MCF 10A (cell line): ENCODE data around the gene RBM15B. TPM values are rescaled to one million over a fixed set of nuclear protein-coding genes. Genes with fewer than 3 reads are reported as not detected.
"Not testable (repeated sequence)": the region's sequence is repeated elsewhere in the genome, so short reads cannot be mapped to it uniquely, and the experiment has no call there.

Source experiments
- BruUV-seq: library from RNA; stranded (reverse); fragments of 400-500 nt; replicated peaks from 2 replicates; lab custom pipeline; 2021; lab: Mats Ljungman, UMichigan
- CTCF ChIA-PET: fragments of 300-600 bp; sonication (Branson Sonifier 250); formaldehyde crosslinking; extraction: SDS; loops from one replicate; lab custom pipeline; 2021; ENCODE audit warnings: antibody characterized with exemption, inconsistent platforms; lab: Yijun Ruan, JAX
- POLR2A ChIA-PET: fragments of 300-600, 350-650 bp; sonication (Branson Sonifier 250); formaldehyde crosslinking; extraction: SDS; loops from one replicate; lab custom pipeline; 2020; ENCODE audit warnings: antibody characterized with exemption, inconsistent platforms; lab: Yijun Ruan, JAX
- DNase-seq: peaks from one replicate; pipeline ENCODE4 v3.0.0-alpha.2; 2018; ENCODE audit not compliant: unreplicated experiment
- H3K27ac Mint-ChIP-seq: one replicate; pipeline ENCODE4 v1.8.0; 2022; ENCODE audit warnings: mild to moderate bottlenecking, low read depth, mixed read lengths; ENCODE audit not compliant: unreplicated experiment
- H3K27me3 Mint-ChIP-seq: one replicate; pipeline ENCODE4 v1.8.0; 2022; ENCODE audit warnings: mixed read lengths; ENCODE audit not compliant: insufficient read depth, unreplicated experiment
- H3K36me3 Mint-ChIP-seq: one replicate; pipeline ENCODE4 v1.8.0; 2022; ENCODE audit warnings: mild to moderate bottlenecking, moderate library complexity, mixed read lengths; ENCODE audit not compliant: insufficient read depth, unreplicated experiment
- H3K4me1 Mint-ChIP-seq: one replicate; pipeline ENCODE4 v1.8.0; 2022; ENCODE audit warnings: mixed read lengths; ENCODE audit not compliant: insufficient read depth, unreplicated experiment
- H3K4me3 Mint-ChIP-seq: one replicate; pipeline ENCODE4 v1.8.0; 2022; ENCODE audit warnings: mild to moderate bottlenecking, moderate library complexity, mixed read lengths; ENCODE audit not compliant: unreplicated experiment
- H3K9me3 Mint-ChIP-seq: one replicate; pipeline ENCODE4 v1.8.0; 2022; ENCODE audit warnings: mixed read lengths; ENCODE audit not compliant: unreplicated experiment
- CTCF ChIP-seq: fragments of 200-600 bp; IDR thresholded peaks from one replicate; pipeline ENCODE4 v1.8.0; 2022; ENCODE audit warnings: antibody characterized with exemption, mild to moderate bottlenecking; ENCODE audit not compliant: unreplicated experiment
- intact Hi-C: fragments of 100-400 bp; cut with micrococcal nuclease; formaldehyde crosslinking; loops from 2 replicates; pipeline ENCODE4 v1.14.1; 2022
- total RNA-seq: library from RNA; stranded (reverse); gene quantifications from 2 replicates; pipeline ENCODE4 v1.2.3, GENCODE V29; 2022

The RBM15B gene
- total RNA-seq, 1 experiment from 2014 or later, result 33.6 TPM

GRCh38 chr3:51361746-51362145 is 29.3 kb upstream of the RBM15B start:
- no TSS peak for BruUV-seq
- Mint-ChIP-seq H3K4me1 (no peaks in the 10 kb centered on the region), H3K27ac (no peak overlapping the region), H3K4me3 (no peak overlapping the region), H3K36me3 (no peaks in the 10 kb centered on the region), H3K27me3 (no peaks in the 10 kb centered on the region), H3K9me3 (no peaks in the 10 kb centered on the region)
- CTCF ChIA-PET, result interaction anchor here (0.6 to 3.7 kb wide), 4 partner anchors 10 to 747 kb away, joined by 4 to 18 read pairs (median 5); no protein-coding TSS in a partner anchor
- no peak for TF ChIP-seq CTCF
- no peak for DNase-seq
- intact Hi-C loops, result no loop called here
- POLR2A ChIA-PET, result interaction anchor here (0.5 kb wide), 1 partner anchor 22 kb away, joined by 3 read pairs; no protein-coding TSS in a partner anchor

- Mint-ChIP-seq H3K27ac (no peak overlapping the region), H3K27me3 (no peaks in the 10 kb centered on the region)
These were observed 28.6 kb upstream of the RBM15B start for GRCh38 chr3:51362476-51362875.

GRCh38 chr3:51368276-51368675 is 22.8 kb upstream of the RBM15B start:
- H3K4me1 Mint-ChIP-seq, H3K36me3 Mint-ChIP-seq, DNase-seq, POLR2A ChIA-PET, H3K4me3 Mint-ChIP-seq, H3K9me3 Mint-ChIP-seq, H3K27ac Mint-ChIP-seq, H3K27me3 Mint-ChIP-seq, BruUV-seq, intact Hi-C loops: not testable (repeated sequence)
- CTCF ChIA-PET, result interaction anchor here (0.5 to 14.1 kb wide), 5 partner anchors 9 to 396 kb away, joined by 3 to 170 read pairs (median 5); no protein-coding TSS in a partner anchor

More at GRCh38 chr3:51362476-51362875, 28.6 kb upstream of the RBM15B start:
- H3K4me3 Mint-ChIP-seq, result no peak overlapping the region
- H3K36me3 Mint-ChIP-seq, result no peaks in the 10 kb centered on the region
- no peak for DNase-seq
- POLR2A ChIA-PET, result no interaction called here
- CTCF ChIA-PET, result interaction anchor here (0.6 to 1.4 kb wide), 2 partner anchors 95 to 262 kb away, joined by 4 to 6 read pairs; no protein-coding TSS in a partner anchor
- intact Hi-C loops, result no loop called here
- no peak for TF ChIP-seq CTCF
- no peaks in the 10 kb centered on the region for H3K4me1 Mint-ChIP-seq
- no peaks in the 10 kb centered on the region for H3K9me3 Mint-ChIP-seq
- no TSS peak for BruUV-seq

GRCh38 chr3:51371943-51372557 is 19.0 kb upstream of the RBM15B start:
- Mint-ChIP-seq H3K36me3 (no peaks in the 10 kb centered on the region), H3K4me1 (no peaks in the 10 kb centered on the region), H3K4me3 (no peak overlapping the region), H3K9me3 (no peaks in the 10 kb centered on the region), H3K27ac (no peak overlapping the region), H3K27me3 (no peaks in the 10 kb centered on the region)
- ChIA-PET POLR2A (interaction anchor here (0.7 to 1.5 kb wide), 3 partner anchors 33 to 756 kb away, joined by 3 to 9 read pairs (median 5); partner anchors contain the start of gene MAPKAPK3), CTCF (interaction anchor here (0.6 to 14.1 kb wide), 37 partner anchors 9 to 1062 kb away, joined by 3 to 170 read pairs (median 4); partner anchors contain the start of gene MAPKAPK3)
- intact Hi-C loops, result loop anchor here (1.0 to 2.0 kb wide), 6 partner anchors 31 to 756 kb away; no protein-coding TSS in a partner anchor
- BruUV-seq, result no TSS peak
- TF ChIP-seq CTCF, result peak; percentile 86
- peak; percentile 77 for DNase-seq
